Measurements from ENCODE around the gene B3GALNT2. TPM values are rescaled to one million over a fixed set of nuclear protein-coding genes. Genes with fewer than 3 reads are reported as not detected.

B3GALNT2 gene
- polyA plus RNA-seq, 4 donors = 2.7 to 17.3 (median 5.5) TPM

DNA sequence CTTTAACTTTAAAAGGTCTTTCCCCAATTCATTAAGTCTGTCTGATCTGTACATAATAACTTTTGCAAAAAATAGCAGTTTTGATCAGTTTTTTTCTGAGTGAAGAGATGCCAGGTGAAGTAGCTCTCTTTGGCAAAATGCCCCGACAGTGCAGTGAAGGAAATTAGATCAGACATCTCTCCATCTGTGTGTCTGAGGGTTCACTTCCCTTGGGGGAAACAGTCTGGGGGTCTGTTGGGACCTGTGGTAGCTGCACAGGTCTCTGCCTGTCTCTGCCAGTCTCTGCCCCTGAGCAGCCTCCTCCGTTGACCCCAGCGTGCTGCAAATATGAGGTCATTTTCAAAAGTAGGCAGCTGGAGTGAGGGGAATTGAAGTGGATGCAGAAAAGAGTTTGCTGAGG is 82.5 kb downstream of the B3GALNT2 start:
- Histone ChIP-seq H3K27ac (ENCODE audit: low read depth in 1 of 3, low read length in 2 of 3) (no peak overlapping the region), H3K4me1 (ENCODE audit: control insufficient read depth in 3 of 3, insufficient read depth in 2 of 3, low read depth in 1 of 3, low read length in 2 of 3) (no peaks in the 10 kb centered on the region), H3K27me3 (ENCODE audit: control insufficient read depth in 3 of 3, insufficient read depth in 3 of 3, low read length in 3 of 3) (no peaks in the 10 kb centered on the region), H3K9me3 (ENCODE audit: control insufficient read depth in 2 of 2, insufficient read depth in 1 of 2, low read depth in 1 of 2, low read length in 1 of 2) (no peaks in the 10 kb centered on the region), H3K36me3 (ENCODE audit: control insufficient read depth in 3 of 3, insufficient read depth in 2 of 3, low read depth in 1 of 3, low read length in 3 of 3) (peaks cover 0 to 22% (median 0%) of the 10 kb centered on the region in 3 donors), H3K4me3 (ENCODE audit: low read depth in 1 of 3, low read length in 3 of 3) (no peak overlapping the region)
- WGBS, 3 donors = 71 to 90% (median 80%) methylated on average over 3 of the region's 3 CpGs
- DNase-seq = no peak
- no peak for FAIRE-seq

GRCh38 chr1:235417086-235417697 is 87.1 kb downstream of the B3GALNT2 start:
- peak; percentile 63 to 74 for DNase-seq
- Histone ChIP-seq H3K4me3 (ENCODE audit: low read depth in 1 of 3, low read length in 3 of 3) (no peak overlapping the region), H3K27ac (ENCODE audit: low read depth in 1 of 3, low read length in 2 of 3) (no peak overlapping the region), H3K36me3 (ENCODE audit: control insufficient read depth in 3 of 3, insufficient read depth in 2 of 3, low read depth in 1 of 3, low read length in 3 of 3) (peaks cover 0 to 13% (median 0%) of the 10 kb centered on the region in 3 donors), H3K4me1 (ENCODE audit: control insufficient read depth in 3 of 3, insufficient read depth in 2 of 3, low read depth in 1 of 3, low read length in 2 of 3) (no peaks in the 10 kb centered on the region), H3K9me3 (ENCODE audit: control insufficient read depth in 2 of 2, insufficient read depth in 1 of 2, low read depth in 1 of 2, low read length in 1 of 2) (no peaks in the 10 kb centered on the region), H3K27me3 (ENCODE audit: control insufficient read depth in 3 of 3, insufficient read depth in 3 of 3, low read length in 3 of 3) (no peaks in the 10 kb centered on the region)
- WGBS, 3 donors = 34 to 36% (median 35%) methylated on average over 8 of the region's 8 CpGs
- FAIRE-seq = no peak

DNA sequence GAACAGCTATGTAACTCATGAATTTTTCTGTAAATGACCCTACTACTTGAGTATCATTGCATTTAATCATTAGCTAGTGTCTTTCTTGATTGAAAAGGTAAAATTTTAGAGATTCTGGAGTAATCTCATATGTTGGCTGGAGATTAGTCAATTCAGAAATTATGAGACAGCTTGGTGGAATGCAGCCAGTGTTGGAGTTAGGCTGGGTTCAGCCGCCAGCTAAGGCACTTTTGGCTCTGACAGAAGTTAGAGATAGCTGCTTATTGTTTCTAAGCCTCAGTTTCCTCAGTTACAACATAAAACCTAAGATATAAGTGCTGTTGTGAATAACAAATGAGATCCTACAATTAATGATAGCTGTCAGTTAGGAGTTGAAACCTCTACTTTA is 87.6 kb downstream of the B3GALNT2 start:
- Histone ChIP-seq H3K27me3 (ENCODE audit: control insufficient read depth in 3 of 3, insufficient read depth in 3 of 3, low read length in 3 of 3) (no peaks in the 10 kb centered on the region), H3K4me3 (ENCODE audit: low read depth in 1 of 3, low read length in 3 of 3) (no peak overlapping the region), H3K27ac (ENCODE audit: low read depth in 1 of 3, low read length in 2 of 3) (no peak overlapping the region), H3K4me1 (ENCODE audit: control insufficient read depth in 3 of 3, insufficient read depth in 2 of 3, low read depth in 1 of 3, low read length in 2 of 3) (no peaks in the 10 kb centered on the region), H3K9me3 (ENCODE audit: control insufficient read depth in 2 of 2, insufficient read depth in 1 of 2, low read depth in 1 of 2, low read length in 1 of 2) (no peaks in the 10 kb centered on the region), H3K36me3 (ENCODE audit: control insufficient read depth in 3 of 3, insufficient read depth in 2 of 3, low read depth in 1 of 3, low read length in 3 of 3) (peaks cover 0 to 10% (median 0%) of the 10 kb centered on the region in 3 donors)
- no peak for DNase-seq
- 83 to 96% (median 92%) methylated on average over 1 of the region's 1 CpG for WGBS, 3 donors
- no peak for FAIRE-seq

- no peak overlapping the region for H3K4me3 ChIP-seq (ENCODE audit: low read depth in 1 of 3, low read length in 3 of 3)
- no peak overlapping the region for H3K27ac ChIP-seq (ENCODE audit: low read depth in 1 of 3, low read length in 2 of 3)
- no peaks in the 10 kb centered on the region for H3K27me3 ChIP-seq (ENCODE audit: control insufficient read depth in 3 of 3, insufficient read depth in 3 of 3, low read length in 3 of 3)
- peaks cover 0 to 10% (median 0%) of the 10 kb centered on the region in 3 donors for H3K36me3 ChIP-seq (ENCODE audit: control insufficient read depth in 3 of 3, insufficient read depth in 2 of 3, low read depth in 1 of 3, low read length in 3 of 3)
- H3K4me1 ChIP-seq (ENCODE audit: control insufficient read depth in 3 of 3, insufficient read depth in 2 of 3, low read depth in 1 of 3, low read length in 2 of 3) = peaks cover 0 to 2% (median 0%) of the 10 kb centered on the region in 3 donors
- FAIRE-seq = no peak
- peak; percentile 63 to 71 for DNase-seq
- WGBS, 3 donors = 81 to 82% (median 81%) methylated on average over 7 of the region's 7 CpGs
- no peaks in the 10 kb centered on the region for H3K9me3 ChIP-seq (ENCODE audit: control insufficient read depth in 2 of 2, insufficient read depth in 1 of 2, low read depth in 1 of 2, low read length in 1 of 2)
Observed at GRCh38 chr1:235415008-235415904, 89.0 kb downstream of the B3GALNT2 start.

GRCh38 chr1:235411489-235412486 is 92.5 kb downstream of the B3GALNT2 start:
- H3K36me3 ChIP-seq (ENCODE audit: control insufficient read depth in 3 of 3, insufficient read depth in 2 of 3, low read depth in 1 of 3, low read length in 3 of 3) = peaks cover 0 to 4% (median 0%) of the 10 kb centered on the region in 3 donors
- FAIRE-seq (no peak), DNase-seq (peak; percentile 53 to 92)
- no peak overlapping the region for H3K4me3 ChIP-seq (ENCODE audit: low read depth in 1 of 3, low read length in 3 of 3)
- peaks cover 0 to 8% (median 2%) of the 10 kb centered on the region in 3 donors for H3K4me1 ChIP-seq (ENCODE audit: control insufficient read depth in 3 of 3, insufficient read depth in 2 of 3, low read depth in 1 of 3, low read length in 2 of 3)
- WGBS, 3 donors = 40 to 83% (median 43%) methylated on average over 3 to 4 of the region's 5 CpGs
- H3K9me3 ChIP-seq (ENCODE audit: control insufficient read depth in 2 of 2, insufficient read depth in 1 of 2, low read depth in 1 of 2, low read length in 1 of 2) = no peaks in the 10 kb centered on the region
- H3K27ac ChIP-seq (ENCODE audit: low read depth in 1 of 3, low read length in 2 of 3) = no peak overlapping the region
- no peaks in the 10 kb centered on the region for H3K27me3 ChIP-seq (ENCODE audit: control insufficient read depth in 3 of 3, insufficient read depth in 3 of 3, low read length in 3 of 3)

- no peak for FAIRE-seq
- Histone ChIP-seq H3K4me1 (ENCODE audit: control insufficient read depth in 3 of 3, insufficient read depth in 2 of 3, low read depth in 1 of 3, low read length in 2 of 3) (peaks cover 0 to 8% (median 2%) of the 10 kb centered on the region in 3 donors), H3K9me3 (ENCODE audit: control insufficient read depth in 2 of 2, insufficient read depth in 1 of 2, low read depth in 1 of 2, low read length in 1 of 2) (no peaks in the 10 kb centered on the region), H3K4me3 (ENCODE audit: low read depth in 1 of 3, low read length in 3 of 3) (no peak overlapping the region), H3K27ac (ENCODE audit: low read depth in 1 of 3, low read length in 2 of 3) (no peak overlapping the region), H3K27me3 (ENCODE audit: control insufficient read depth in 3 of 3, insufficient read depth in 3 of 3, low read length in 3 of 3) (no peaks in the 10 kb centered on the region), H3K36me3 (ENCODE audit: control insufficient read depth in 3 of 3, insufficient read depth in 2 of 3, low read depth in 1 of 3, low read length in 3 of 3) (peaks cover 0 to 4% (median 0%) of the 10 kb centered on the region in 3 donors)
- no peak for DNase-seq
- WGBS, 3 donors = 88 to 92% (median 90%) methylated on average over 5 of the region's 5 CpGs
Observed at GRCh38 chr1:235410467-235410866, 93.8 kb downstream of the B3GALNT2 start.

- no peak for FAIRE-seq
Observed at GRCh38 chr1:235409042-235409820, 95.0 kb downstream of the B3GALNT2 start.

More at GRCh38 chr1:235409042-235409820, 95.0 kb downstream of the B3GALNT2 start:
- DNase-seq = peak; percentile 50 to 82
- 23 to 60% (median 36%) methylated on average over 7 of the region's 7 CpGs for WGBS, 3 donors
- peaks cover 0 to 8% (median 2%) of the 10 kb centered on the region in 3 donors for H3K4me1 ChIP-seq (ENCODE audit: control insufficient read depth in 3 of 3, insufficient read depth in 2 of 3, low read depth in 1 of 3, low read length in 2 of 3)
- no peaks in the 10 kb centered on the region for H3K9me3 ChIP-seq (ENCODE audit: control insufficient read depth in 2 of 2, insufficient read depth in 1 of 2, low read depth in 1 of 2, low read length in 1 of 2)
- H3K4me3 ChIP-seq (ENCODE audit: low read depth in 1 of 3, low read length in 3 of 3) = no peak overlapping the region
- no peak overlapping the region for H3K27ac ChIP-seq (ENCODE audit: low read depth in 1 of 3, low read length in 2 of 3)
- H3K27me3 ChIP-seq (ENCODE audit: control insufficient read depth in 3 of 3, insufficient read depth in 3 of 3, low read length in 3 of 3) = no peaks in the 10 kb centered on the region
- H3K36me3 ChIP-seq (ENCODE audit: control insufficient read depth in 3 of 3, insufficient read depth in 2 of 3, low read depth in 1 of 3, low read length in 3 of 3) = no peaks in the 10 kb centered on the region
